Left lung (tissue), 10 donors: ENCODE measurements around the gene TMUB2. TPM values are rescaled to one million over a fixed set of nuclear protein-coding genes. Genes with fewer than 3 reads are reported as not detected.
A peak's percentile ranks its signal among the peaks of the same experiment; 100 is the strongest.

Experiments
- ATAC-seq: fragments of 200-7000 bp; cut with Tn5 transposase; one replicate; pipeline ENCODE4 v1.9.1; 2020; ENCODE audit warnings: moderate library complexity
- DNase-seq, 4 donors: peaks; one replicate each; pipeline ENCODE4 v3.0.0-alpha.2; 2013 to 2020
- H3K27ac ChIP-seq, 2 donors: fragments of 200-600 bp; sonication (generic) in 1 of 2; one replicate each; pipeline versions ENCODE4 v1.5.0 to v1.8.0; 2020 to 2021
- H3K27me3 ChIP-seq, 2 donors: fragments of 200-600 bp; sonication (generic) in 1 of 2; one replicate each; pipeline versions ENCODE4 v1.5.0 to v1.8.0; 2020 to 2021
- H3K36me3 ChIP-seq, 2 donors: fragments of 200-600 bp; sonication (generic) in 1 of 2; one replicate each; pipeline versions ENCODE4 v1.5.0 to v1.8.0; 2020 to 2021
- H3K4me1 ChIP-seq, 2 donors: fragments of 200-600 bp; one replicate each; pipeline ENCODE4 v1.8.0; 2021
- H3K4me3 ChIP-seq, 2 donors: fragments of 200-600 bp; sonication (generic) in 1 of 2; one replicate each; pipeline versions ENCODE4 v1.5.0 to v1.8.0; 2020 to 2021; ENCODE audit warnings: mild to moderate bottlenecking in 1 of 2
- H3K9me3 ChIP-seq, 2 donors: fragments of 200-600 bp; sonication (generic) in 1 of 2; one replicate each; pipeline versions ENCODE4 v1.5.0 to v1.8.0; 2020 to 2021
- intact Hi-C, 2 donors: fragments of 100-400 bp; cut with DNase I; formaldehyde crosslinking; loops; one replicate each; pipeline versions ENCODE4 v1.11.2 to v1.14.2; 2022
- polyA plus RNA-seq, 6 donors: library from polyadenylated mRNA; unstranded; fragments of 120-200 nt; gene quantifications; one replicate each; pipeline ENCODE4 v1.2.1, GENCODE V29; 2013; ENCODE audit not compliant: insufficient read length in 6 of 6
- total RNA-seq, 2 donors: library from RNA; stranded (reverse); fragmentation: NEBNext Ultra II Directional; extraction: Animal tissue kit (Norgen Biotek cat#: 25700); gene quantifications; one replicate each; pipeline ENCODE4 v1.2.1, GENCODE V29; 2021
- TF ChIP-seq, protein P1 (sequence below), 2 donors: fragments of 200-600 bp; sonication (generic) in 1 of 2; IDR thresholded peaks; one replicate each; pipeline versions ENCODE4 v1.5.0 to v1.8.0; 2021; ENCODE audit warnings: antibody characterized with exemption in 2 of 2
- donor health status: DM: no; HTN: yes; CAD: no.
- donor health status: DM: no; HTN: no; CAD: no.

TMUB2 gene
- total and polyA plus RNA-seq, 8 donors: 33.6 to 56.7 (median 52.1) TPM

DNA sequence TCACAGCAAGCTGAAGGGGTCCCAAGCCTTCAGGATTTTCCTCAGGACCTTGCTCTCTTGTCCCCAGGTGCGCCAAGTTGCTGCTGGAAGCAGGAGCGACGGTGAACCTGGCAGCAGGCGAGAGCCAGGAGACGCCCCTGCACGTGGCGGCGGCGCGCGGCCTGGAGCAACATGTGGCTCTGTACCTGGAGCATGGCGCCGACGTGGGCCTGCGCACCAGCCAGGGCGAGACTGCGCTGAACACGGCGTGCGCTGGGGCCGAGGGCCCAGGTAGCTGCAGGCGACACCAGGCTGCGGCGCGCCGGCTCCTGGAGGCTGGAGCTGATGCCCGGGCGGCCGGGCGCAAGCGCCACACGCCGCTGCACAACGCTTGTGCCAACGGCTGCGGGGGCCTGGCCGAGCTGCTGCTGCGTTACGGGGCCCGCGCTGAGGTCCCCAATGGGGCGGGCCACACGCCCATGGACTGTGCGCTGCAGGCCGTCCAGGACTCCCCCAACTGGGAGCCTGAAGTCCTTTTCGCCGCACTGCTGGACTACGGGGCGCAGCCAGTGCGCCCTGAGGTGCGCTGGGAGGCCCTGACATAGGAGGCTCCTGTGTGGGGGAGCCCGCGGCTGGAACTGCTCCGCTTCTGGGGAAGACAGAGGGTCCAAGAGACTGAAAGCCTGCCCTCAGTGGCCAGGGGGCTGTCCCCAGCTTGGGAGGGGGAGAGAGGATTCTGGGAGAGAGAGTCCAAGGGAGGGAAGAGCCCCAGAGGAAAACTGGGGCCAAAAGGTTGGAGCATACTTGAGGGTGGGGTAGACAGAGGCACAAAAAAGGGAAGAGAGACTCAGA, 9.9 kb upstream of the TMUB2 start:
- TF ChIP-seq, protein P1, sequence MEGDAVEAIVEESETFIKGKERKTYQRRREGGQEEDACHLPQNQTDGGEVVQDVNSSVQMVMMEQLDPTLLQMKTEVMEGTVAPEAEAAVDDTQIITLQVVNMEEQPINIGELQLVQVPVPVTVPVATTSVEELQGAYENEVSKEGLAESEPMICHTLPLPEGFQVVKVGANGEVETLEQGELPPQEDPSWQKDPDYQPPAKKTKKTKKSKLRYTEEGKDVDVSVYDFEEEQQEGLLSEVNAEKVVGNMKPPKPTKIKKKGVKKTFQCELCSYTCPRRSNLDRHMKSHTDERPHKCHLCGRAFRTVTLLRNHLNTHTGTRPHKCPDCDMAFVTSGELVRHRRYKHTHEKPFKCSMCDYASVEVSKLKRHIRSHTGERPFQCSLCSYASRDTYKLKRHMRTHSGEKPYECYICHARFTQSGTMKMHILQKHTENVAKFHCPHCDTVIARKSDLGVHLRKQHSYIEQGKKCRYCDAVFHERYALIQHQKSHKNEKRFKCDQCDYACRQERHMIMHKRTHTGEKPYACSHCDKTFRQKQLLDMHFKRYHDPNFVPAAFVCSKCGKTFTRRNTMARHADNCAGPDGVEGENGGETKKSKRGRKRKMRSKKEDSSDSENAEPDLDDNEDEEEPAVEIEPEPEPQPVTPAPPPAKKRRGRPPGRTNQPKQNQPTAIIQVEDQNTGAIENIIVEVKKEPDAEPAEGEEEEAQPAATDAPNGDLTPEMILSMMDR (IDR thresholded peaks at IDR 0.05): no peak
- H3K27ac ChIP-seq: no peak overlapping the region
- H3K27me3 ChIP-seq: no peaks in the 10 kb centered on the region
- H3K4me1 ChIP-seq: no peaks in the 10 kb centered on the region
- ATAC-seq (no peak), DNase-seq (peak in 1 of 4 donors; percentile 77)
- peaks cover 0 to 45% of the 10 kb centered on the region in 2 donors for H3K36me3 ChIP-seq
- no peak overlapping the region for H3K4me3 ChIP-seq
- intact Hi-C loops: no loop called here
- H3K9me3 ChIP-seq: no peaks in the 10 kb centered on the region

DNA sequence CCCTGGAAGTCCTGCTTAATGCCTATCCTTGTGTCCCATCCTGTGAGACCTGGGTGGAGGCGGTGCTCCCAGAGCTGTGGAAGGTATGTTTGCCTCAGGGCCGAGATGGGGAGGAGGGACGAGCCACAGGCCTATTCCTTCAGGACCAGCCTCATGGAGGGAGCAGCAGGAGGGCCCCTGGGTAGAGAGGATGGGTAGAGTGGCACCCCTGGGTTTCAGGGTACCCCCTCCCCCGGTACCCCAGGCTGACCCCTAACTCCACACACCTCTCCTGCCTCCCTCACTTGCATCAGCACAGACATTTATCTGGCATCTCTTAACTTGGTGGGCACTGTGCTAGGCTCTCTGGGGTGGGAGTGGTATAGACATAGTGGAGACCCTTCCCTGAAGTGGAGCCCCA, 9.1 kb upstream of the TMUB2 start:
- intact Hi-C loops: no loop called here
- TF ChIP-seq, protein P1 (IDR thresholded peaks at IDR 0.05): no peak
- no peak for ATAC-seq
- H3K9me3 ChIP-seq: no peaks in the 10 kb centered on the region
- H3K27ac ChIP-seq: no peak overlapping the region
- H3K36me3 ChIP-seq: peaks cover 0 to 52% of the 10 kb centered on the region in 2 donors
- no peak overlapping the region for H3K4me3 ChIP-seq
- DNase-seq: no peak
- no peaks in the 10 kb centered on the region for H3K27me3 ChIP-seq
- H3K4me1 ChIP-seq: no peaks in the 10 kb centered on the region

DNA sequence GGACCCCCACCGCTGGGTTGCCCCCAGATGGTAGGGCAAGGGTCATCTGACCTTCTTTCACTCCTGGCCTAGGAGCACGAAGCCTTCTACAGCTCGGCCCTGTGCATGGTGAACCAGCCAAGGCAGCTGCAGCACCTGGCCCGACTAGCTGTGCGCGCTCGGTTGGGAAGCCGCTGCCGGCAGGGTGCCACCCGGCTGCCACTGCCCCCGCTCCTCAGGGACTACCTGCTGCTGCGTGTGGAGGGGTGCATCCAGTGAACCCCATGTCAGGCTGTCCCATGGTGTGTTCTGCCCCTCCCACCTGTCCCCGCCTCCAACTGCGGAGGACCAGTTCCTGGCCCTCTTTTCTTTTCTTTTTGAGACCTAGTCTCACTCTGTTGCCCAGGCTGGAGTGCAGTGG, 8.6 kb upstream of the TMUB2 start:
- H3K4me3 ChIP-seq: no peak overlapping the region
- no peaks in the 10 kb centered on the region for H3K9me3 ChIP-seq
- H3K27ac ChIP-seq: no peak overlapping the region
- TF ChIP-seq, protein P1 (IDR thresholded peaks at IDR 0.05): no peak
- DNase-seq (no peak), ATAC-seq (no peak)
- intact Hi-C loops: no loop called here
- H3K4me1 ChIP-seq: no peaks in the 10 kb centered on the region
- H3K27me3 ChIP-seq: no peaks in the 10 kb centered on the region
- peaks cover 0 to 57% of the 10 kb centered on the region in 2 donors for H3K36me3 ChIP-seq

DNA sequence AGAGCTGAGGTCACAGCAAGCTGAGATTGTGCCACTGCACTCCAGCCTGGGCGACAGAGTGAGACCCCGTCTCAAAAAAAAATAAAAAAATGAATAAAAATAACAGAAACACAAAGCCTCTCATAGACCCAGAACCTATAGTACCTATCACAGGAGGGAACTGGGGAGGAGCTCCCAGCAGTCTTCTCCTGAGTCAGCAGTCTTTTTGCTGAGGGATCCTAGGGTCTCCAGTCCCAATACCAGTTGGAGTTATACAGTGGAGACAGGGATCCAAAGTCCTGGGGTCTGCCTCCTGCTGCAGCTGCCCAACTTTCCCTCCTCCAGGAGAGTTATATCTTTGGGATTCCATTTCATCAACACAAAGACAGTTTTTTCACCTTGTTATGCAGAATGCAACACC, 3.7 kb upstream of the TMUB2 start:
- intact Hi-C loops: no loop called here
- no peak for DNase-seq
- peaks cover 0 to 32% of the 10 kb centered on the region in 2 donors for H3K36me3 ChIP-seq
- H3K27me3 ChIP-seq: no peaks in the 10 kb centered on the region
- H3K27ac ChIP-seq: no peak overlapping the region
- no peaks in the 10 kb centered on the region for H3K9me3 ChIP-seq
- no peak for ATAC-seq
- H3K4me1 ChIP-seq: peaks cover 15 to 26% of the 10 kb centered on the region in 2 donors
- TF ChIP-seq, protein P1 (IDR thresholded peaks at IDR 0.05): no peak
- no peak overlapping the region for H3K4me3 ChIP-seq

DNA sequence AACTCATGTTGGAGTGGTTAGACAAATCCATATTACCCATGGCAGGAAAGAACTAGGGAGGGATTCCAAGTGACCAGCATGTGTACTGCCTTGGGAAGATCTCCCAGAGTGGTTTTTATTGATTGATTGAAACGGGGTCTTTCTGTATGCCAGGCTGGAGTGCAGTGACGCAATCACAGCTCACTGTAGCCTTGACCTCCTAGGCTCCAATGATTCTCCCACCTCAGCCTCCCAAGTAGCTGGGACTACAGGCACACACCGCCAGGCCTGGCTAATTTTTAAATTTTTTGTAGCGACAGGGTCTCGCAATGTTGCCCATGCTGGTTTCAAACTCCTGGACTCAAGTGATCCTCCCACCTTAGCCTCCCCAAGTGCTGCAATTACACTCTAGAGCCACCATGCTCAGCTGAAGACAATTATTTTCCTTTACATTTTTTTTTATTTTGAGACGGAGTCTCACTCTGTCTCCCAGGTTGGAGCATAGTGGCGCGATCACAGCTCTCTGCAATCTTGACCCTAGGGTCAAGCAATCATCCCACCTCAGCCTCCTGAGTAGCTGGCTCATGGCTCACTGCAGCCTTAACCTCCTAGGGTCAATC, 2.5 kb upstream of the TMUB2 start:
- H3K36me3 ChIP-seq: peaks cover 0 to 27% of the 10 kb centered on the region in 2 donors
- peaks cover 16 to 39% of the 10 kb centered on the region in 2 donors for H3K4me1 ChIP-seq
- H3K27me3 ChIP-seq: no peaks in the 10 kb centered on the region
- no peaks in the 10 kb centered on the region for H3K9me3 ChIP-seq
- TF ChIP-seq, protein P1 (IDR thresholded peaks at IDR 0.05): no peak
- ATAC-seq (no peak), DNase-seq (peak in 1 of 4 donors; percentile 5)
- H3K4me3 ChIP-seq: no peak overlapping the region
- intact Hi-C loops: no loop called here
- no peak overlapping the region for H3K27ac ChIP-seq
